SKM-1 (cell line): ENCODE results near the gene ANO1.

Experiments
- DNase-seq: peaks from one replicate; lab custom pipeline; 2025; ENCODE audit not compliant: unreplicated experiment; lab: John Stamatoyannopoulos, UW

ANO1 gene

DNA sequence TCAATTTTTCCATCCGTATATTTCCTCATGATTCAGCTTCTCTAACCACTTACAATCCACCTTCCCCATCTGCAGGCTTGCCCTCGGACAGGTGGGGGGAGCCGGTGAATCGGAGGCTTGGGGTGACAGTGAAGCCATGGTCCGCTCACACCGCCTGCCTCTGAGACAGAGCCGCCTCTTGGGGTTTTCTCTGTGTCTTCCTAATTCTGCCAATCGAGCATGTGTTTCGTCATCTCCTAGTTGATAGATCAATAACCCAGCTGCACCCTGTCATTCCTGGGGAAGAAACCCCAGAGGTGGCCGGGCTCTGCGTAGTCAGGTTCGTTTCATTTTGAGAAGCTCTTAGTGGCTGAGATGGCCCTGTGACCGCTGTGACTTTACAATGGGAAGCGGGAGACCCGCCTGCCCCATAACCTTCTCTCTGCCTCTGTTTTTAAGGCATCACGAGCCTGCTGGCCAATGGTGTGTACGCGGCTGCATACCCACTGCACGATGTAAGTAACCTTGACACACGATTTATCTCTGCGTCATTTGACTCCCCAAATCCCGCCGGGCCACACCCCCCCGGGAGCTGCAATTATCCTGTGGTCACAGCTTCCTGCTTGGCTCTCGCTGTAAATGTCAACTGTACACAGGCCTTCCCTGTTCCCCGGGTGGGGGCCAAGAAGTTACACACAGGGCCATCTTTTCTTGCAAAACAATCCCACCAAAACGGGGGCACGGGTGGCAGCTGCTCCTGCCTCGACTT lies 33.3 kb downstream of the ANO1 start:
- DNase-seq: no peak

DNA sequence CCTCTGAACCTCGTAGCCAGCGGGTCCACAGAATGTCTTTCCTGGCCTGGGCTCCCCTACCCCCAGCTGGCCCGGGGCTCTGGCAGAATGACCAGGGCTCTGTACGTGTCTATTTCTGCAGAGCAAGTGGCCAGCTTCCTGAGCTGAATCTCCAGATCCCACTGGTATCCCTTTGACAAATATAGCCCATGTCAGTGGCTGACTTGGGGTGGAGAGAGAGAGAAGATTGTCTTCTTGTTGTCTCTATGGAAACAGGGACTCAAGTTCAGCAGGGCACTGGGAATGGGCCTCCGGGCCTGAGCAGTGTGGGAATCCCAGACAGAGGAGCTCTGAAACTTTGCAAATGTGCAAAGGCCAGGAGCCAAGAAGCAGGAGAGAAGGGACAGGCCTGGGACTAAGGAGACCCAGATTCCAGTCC lies 33.9 kb downstream of the ANO1 start:
- DNase-seq: no peak

DNA sequence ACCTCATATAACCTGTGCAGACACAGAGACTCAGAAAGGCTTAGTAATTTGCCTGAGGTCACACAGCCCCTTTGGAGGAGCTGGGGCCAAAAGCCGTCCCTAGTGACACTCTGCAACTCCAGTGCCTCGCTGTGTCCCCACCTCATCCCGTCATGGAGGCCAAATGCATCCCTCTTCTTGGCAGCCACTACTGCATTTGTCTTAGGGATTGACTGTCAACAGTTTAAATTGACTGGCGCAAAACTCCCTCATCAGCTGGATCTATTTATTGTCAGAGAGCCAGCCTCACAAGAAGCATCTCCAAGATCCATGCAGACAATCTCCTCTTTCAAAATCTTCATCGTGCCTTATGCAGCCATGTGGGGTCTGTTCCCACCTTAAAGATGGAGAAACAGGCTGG lies 35.7 kb downstream of the ANO1 start:
- no peak for DNase-seq

DNA sequence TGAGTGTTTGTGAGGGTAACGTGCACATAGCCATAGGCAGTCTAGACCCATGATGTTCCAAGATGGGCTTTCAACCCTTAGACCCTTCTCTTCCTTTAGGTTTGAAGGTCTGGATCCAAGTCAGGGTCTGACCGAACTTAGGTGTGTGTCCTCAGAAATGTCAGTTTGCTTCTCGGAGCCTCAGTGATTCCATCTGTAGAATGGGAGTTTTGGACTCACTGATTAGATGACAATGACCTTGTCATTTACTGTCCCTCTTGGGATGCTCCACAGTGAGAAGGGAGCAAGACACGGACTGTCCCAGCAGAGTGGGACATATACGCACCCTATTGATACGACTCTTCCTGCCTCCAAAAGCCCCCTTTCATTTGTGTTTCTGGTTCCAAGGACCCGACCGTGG lies 37.7 kb downstream of the ANO1 start:
- no peak for DNase-seq

- no peak for DNase-seq
These were observed 38.4 kb downstream of the ANO1 start for GRCh38 chr11:70116386-70117065.

DNA sequence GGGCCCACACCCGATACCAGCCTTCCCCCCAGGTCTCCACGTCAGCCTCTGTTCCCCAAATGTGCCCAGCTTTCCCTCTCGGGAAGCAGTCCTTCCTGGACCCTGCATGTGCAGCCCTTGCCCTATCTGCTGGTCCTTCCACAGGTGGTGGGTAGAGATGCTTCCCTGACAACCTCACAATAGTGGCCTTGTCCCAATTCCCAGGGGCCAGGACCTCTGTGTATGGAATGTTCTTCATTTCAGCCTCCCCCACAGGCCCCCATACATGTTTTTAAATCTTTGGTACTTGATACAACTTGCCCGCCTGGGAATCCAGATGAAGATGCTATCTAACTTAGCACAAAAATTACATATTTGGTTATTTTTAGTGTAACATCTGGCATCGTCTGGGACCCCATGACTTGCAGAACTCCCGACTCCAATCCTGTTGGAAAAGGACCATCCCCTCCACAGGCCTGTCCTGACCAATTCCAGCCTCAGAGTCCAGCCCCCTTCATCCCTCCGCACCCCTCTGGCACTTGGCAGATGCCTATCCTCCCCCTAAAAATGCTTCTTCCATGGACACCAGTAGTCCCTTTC lies 39.5 kb downstream of the ANO1 start:
- no peak for DNase-seq

- DNase-seq: no peak
These were observed 40.5 kb downstream of the ANO1 start for GRCh38 chr11:70118642-70119041.

GRCh38 chr11:70119502-70119901 lies 41.4 kb downstream of the ANO1 start:
- no peak for DNase-seq

GRCh38 chr11:70120674-70121073 lies 42.6 kb downstream of the ANO1 start:
- no peak for DNase-seq

- DNase-seq: no peak
These were observed 44.5 kb downstream of the ANO1 start for GRCh38 chr11:70122490-70123198.

GRCh38 chr11:70123711-70124110 lies 45.6 kb downstream of the ANO1 start:
- DNase-seq: no peak

DNA sequence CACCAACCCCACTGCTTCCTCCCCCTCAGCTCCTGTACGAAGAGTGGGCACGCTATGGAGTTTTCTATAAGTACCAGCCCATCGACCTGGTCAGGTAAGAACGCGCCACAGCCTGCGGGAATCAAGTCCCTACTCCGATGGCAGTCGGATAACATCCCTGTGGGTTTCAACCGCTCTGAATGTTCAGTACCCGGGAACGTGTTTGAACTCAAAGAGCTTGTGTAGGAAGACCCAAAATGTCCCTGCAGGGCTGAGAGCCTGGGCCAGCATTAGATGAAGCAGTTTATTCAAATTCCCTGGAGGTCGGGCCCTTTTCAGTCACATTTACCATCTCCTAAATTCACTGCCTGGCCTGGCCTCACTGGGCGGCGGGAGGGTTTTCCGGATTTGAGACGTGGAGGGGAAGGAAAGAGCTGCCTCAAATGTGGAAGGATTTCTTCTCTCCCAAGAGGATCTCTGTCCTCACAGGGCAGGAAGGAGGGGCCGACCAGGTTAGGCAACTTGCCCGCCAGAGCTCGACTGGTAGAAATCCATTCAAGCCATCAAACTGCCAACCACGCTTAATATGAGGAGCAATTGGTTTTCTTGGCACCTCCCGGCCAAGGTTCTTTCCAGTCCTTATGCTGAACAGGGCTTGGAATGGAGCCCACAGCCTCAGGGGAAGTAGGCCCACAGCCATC lies 46.3 kb downstream of the ANO1 start:
- DNase-seq: no peak

DNA sequence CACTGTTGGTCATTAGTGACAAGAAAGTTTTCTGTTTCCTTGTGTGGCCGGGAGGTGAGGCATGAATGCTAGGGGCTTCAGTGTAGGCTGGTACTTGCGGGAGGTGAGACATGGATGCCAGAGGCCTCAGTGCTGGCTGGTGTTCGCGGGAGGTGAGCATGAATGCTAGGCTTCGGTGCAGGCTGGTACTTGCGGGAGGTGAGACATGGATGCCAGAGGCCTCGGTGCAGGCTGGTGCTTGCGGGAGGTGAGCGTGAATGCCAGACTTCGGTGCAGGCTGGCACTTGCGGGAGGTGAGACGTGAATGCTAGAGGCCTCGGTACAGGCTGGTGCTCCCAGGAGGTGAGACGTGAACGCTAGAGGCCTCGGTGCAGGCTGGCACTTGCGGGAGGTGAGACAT lies 48.4 kb downstream of the ANO1 start:
- DNase-seq: no peak

GRCh38 chr11:70127653-70128434 lies 49.7 kb downstream of the ANO1 start:
- no peak for DNase-seq

DNA sequence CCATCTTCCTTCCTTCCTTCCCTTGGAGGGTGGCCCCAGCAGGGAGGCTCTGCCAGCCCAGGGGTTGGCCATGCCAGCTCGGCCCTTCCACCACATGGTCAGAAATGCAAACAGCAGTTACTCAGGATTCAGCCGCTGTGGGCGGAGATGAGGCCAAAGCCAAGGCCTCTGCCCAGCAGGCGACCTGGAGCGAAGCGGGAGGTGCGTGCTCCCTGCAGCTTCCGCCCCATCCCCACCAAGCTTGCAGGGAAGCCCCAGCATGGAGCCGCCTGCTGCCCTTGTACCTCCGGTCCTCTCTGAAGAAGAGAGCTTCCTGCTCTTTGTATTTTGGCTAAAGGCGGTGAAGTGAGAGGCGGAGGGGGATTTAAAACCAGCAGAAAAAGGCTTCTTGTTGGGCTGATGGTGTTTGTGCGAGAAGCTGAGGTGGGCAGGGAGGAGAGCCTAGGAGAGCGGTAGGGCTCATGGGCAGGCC lies 50.4 kb downstream of the ANO1 start:
- no peak for DNase-seq

DNA sequence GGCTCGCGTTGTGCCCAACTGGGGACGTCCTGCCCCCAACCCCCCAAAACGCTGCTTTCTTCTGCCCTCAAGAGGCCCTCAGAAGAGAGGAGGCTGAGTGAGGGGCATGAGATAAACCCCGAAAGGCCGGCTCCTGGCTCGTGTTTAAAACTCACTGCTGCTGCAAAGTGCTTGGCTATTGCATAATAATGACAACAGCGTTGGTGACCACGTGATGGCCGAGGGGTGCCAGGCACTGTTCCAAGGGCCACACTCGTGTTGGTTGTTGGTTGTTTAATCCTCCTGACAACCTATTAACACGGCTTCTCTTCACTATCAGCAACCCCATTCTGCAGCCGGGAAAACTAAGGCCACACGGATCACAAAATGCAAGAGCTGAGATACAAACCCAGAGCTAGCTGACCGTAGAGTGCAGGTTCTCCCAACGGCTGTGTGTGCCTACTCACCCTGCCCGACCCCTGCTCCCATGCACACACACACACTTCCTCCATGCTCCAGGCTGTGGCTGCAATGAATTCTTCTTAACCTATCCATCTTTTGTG lies 51.0 kb downstream of the ANO1 start:
- DNase-seq: no peak

- DNase-seq: no peak
These were observed 52.5 kb downstream of the ANO1 start for GRCh38 chr11:70130636-70131035.

- DNase-seq: no peak
These were observed 53.6 kb downstream of the ANO1 start for GRCh38 chr11:70131606-70132190.

- no peak for DNase-seq
These were observed 54.5 kb downstream of the ANO1 start for GRCh38 chr11:70132641-70133040.
